GM21619 (cell line): Measurements from ENCODE around the gene SH3BGR.
A peak's percentile ranks its signal among the peaks of the same experiment; 100 is the strongest.
"Not testable (repeated sequence)": the region's sequence is repeated elsewhere in the genome, so short reads cannot be mapped to it uniquely, and the experiment has no call there.

Experiments used
- ATAC-seq: cut with Tn5 transposase; IDR thresholded peaks from one replicate; pipeline ENCODE4 v1.9.1; 2021; ENCODE audit not compliant: unreplicated experiment

Gene SH3BGR

DNA sequence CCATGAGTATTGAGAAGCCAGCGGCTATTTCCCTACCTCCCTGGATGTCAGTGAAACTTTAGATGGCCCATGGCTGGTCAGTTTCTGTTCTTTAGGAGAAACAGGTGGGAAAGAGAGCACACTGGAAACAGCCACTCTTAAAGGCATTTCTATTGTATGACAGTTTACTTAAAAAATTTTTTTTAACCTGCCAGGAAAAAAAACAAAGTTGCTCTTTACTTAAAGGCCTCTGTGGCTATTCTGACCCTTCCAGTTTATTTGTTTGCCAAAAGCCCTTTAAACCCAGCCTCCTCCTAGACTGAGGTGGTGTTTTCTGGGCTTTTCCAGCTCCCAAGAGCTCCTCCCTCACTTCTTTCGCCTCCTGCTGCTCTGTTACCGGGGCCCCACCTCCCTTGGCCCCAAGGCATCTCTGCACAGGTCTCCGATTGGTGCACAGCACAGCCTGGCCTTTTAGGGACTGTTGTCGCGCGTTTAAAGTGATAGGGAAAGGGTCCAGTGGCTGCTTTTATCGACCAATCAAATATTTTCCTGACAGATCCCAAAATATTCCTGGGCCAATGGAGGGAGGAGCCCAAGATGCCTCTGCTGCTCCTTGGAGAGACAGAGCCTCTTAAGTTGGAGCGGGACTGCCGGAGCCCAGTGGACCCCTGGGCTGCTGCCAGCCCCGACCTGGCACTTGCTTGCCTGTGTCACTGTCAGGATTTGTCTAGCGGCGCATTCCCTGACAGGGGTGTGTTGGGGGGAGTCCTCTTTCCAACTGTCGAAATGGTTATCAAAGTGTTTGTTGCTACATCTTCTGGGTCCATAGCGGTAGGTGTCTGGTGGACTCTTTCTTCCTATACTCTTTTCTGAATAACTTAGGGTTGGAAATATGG, at the start of gene SH3BGR:
SH3BGR (plus strand) TSS at position 639 of the 875 bp plus-strand sequence; CDS start at position 766, 127 bp downstream.
- ATAC-seq: no peak

DNA sequence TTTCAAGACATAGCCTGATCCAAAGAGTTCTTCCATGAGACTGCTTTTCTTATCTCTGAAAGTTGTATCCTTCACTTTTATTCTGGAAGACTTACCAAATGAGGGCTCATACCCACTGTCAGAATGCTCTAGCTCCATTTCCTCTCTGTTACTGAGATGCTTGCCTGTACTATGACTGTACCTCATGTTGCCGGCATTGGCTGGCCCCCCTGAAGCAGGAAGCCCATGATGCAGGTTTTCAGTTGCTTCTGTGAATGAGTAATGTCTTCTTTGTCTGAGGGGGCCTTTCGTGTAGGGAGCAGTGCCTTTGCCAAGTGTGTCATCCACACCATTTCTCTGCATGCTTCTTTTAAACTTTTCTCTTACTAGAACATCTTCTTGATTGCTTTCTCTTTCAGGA, 45.7 kb upstream of the SH3BGR start:
- no peak for ATAC-seq

DNA sequence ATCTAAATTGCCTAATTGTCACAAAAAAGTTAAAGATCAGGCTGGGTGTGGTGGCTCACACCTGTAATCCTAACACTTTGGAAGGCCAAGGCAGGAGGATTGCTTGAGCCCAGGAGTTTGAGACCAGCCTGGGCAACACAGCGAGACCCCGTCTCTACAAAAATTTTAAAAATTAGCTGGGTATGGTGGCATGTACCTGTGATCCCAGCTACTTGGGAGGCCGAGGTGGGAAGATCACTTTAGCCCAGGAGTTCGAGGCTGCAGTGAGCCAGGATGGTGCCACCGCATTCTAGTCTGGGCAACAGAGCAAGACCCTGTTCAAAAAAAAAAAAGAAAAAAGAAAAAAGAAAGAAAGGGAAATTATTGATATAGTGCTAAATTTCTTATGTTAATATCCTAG, 32.6 kb upstream of the SH3BGR start:
- ATAC-seq: not testable (repeated sequence)

DNA sequence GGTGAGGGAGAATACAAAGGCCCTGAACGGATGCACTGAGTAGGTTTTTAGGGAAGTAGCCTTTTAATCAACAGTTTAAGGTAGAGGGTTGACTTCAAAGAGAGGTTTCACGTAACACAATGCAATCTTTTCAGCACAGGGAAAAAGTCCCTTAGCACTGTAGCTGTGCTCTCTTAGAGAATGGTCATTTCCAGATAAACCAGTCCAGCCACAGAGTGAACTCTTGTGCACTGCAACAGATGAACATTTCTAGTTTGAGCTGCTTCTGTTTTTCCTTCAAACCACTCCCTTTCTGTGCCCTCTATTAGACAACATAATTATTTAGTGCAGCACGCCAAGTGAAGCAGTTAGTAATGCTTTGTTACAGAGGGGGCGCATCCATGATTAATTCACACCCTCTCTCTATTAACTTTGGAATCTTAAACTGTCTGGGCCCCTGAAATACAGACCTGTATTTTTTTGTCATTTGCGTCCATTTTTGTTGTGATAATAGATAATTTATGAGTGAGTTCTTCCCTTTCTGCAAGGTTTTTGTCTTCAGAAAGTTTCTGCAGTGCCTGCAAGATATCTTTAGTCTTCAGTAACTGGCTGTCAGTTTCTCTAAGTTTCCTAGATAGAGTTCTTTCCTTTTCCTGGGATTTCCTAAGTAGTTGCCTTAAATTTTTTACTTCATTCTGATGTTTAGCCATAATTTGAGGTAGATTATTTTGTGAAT, 29.1 kb upstream of the SH3BGR start:
- no peak for ATAC-seq

DNA sequence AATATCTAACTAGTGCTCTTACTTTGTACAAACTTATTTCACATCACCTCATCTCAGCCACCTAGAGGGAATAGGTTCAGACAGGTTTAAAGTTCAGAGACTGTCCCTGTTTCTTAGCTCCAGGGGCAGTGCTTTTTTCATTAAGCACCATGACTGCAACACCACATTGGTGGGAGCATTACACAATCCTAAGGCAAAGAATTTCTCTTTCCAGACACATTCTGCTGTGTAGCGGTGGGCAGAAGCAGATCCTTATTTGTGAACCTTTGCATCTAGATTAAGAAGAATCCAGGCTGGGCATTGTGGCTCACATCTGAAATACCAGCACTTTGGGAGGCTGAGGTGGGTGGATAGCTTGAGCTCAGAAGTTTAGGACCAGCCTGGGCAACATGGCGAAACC, 22.3 kb upstream of the SH3BGR start:
- ATAC-seq: no peak

DNA sequence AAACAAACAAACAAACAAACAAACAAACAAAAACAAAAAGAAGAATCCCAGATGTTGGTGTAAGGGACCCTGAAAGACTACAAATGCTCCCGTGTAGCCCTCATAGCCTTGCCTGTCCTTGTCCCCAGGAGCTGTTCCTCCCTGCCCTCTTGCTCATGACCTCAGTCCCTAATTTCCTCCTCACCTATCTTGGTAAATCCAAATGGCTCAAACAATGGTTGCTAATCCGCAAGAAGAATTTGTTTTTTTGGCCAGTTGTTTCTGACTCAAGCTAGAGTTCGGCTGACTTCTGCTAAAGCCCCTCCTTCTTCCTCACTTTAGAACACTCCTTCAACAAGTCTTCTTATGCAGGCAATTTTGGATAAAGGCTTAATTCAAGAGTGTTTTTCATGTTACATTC, 21.8 kb upstream of the SH3BGR start:
- ATAC-seq: no peak

DNA sequence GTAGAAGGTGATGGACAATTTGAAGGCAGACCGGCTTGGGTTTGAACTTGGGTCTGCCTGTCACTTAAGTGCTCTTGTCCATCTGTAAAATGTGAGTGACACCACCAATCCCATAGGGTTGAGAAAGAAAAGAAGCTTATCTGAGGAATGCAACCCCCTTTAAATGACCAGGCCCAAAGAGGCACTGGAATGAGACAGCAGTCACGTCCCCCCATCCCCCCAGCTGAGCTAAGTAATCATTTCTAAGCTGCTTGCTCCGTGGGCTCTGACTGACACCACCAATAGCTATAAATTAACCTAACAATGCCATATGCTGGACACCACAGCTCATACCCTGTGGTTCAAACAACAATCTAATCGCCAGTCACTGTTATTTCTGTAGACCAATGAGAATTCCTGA, 21.3 kb upstream of the SH3BGR start:
- ATAC-seq: no peak

DNA sequence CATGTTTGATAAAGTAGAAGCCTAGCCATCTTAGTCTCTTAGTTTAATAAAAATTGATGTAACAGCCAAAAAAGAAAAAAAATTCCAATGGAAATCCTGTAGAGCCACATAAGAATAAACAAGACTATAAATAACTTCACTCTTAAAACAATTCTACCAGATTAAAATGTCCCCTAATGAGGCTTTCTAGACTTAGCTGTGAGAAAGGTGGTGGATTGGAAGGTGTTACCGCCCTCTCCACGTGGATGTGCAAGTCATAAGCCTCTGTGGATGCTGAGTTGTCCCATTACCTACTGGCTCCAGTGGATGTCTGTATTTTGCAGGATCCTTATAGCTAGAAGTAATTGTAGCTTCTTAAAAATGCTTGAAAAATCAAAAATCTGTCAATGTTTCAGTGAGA, 20.8 kb upstream of the SH3BGR start:
- ATAC-seq: no peak

DNA sequence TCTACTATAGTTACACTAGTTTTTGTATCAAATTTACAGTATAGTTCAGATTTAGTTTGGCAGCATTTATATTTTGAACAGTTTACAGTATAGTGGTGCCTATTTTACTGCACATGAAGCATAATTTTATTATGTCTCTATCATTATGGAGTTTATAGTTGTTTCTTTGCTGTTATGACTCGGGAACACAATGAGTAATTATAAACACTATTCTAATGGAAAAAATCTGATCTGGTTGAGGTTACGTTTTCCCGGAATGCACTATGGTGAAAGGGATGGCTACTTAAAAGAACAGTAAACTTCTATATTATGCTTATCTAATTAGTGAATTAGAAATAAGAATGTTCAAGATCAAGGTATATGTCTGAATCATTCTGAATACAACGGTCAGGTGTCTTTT, 16.8 kb upstream of the SH3BGR start:
- ATAC-seq: no peak

DNA sequence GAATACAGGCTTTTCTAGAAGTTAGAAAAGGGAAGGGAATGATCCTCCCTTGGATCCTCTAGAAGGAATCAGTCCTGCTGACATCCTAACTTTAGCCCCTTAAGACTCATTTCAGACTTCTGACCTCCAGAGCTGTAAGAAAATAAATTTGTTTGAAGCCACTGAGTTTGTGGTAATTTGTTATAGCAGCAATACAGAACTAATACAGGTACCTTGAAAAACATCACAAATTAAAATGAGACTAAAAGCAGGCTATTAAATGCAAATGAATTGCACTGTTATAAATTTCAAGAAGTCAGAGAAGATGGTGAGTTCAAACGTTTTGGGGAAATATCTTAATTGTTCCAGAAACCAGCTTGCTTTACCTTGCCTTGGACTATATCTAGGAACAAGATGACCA, 12.5 kb upstream of the SH3BGR start:
- no peak for ATAC-seq

DNA sequence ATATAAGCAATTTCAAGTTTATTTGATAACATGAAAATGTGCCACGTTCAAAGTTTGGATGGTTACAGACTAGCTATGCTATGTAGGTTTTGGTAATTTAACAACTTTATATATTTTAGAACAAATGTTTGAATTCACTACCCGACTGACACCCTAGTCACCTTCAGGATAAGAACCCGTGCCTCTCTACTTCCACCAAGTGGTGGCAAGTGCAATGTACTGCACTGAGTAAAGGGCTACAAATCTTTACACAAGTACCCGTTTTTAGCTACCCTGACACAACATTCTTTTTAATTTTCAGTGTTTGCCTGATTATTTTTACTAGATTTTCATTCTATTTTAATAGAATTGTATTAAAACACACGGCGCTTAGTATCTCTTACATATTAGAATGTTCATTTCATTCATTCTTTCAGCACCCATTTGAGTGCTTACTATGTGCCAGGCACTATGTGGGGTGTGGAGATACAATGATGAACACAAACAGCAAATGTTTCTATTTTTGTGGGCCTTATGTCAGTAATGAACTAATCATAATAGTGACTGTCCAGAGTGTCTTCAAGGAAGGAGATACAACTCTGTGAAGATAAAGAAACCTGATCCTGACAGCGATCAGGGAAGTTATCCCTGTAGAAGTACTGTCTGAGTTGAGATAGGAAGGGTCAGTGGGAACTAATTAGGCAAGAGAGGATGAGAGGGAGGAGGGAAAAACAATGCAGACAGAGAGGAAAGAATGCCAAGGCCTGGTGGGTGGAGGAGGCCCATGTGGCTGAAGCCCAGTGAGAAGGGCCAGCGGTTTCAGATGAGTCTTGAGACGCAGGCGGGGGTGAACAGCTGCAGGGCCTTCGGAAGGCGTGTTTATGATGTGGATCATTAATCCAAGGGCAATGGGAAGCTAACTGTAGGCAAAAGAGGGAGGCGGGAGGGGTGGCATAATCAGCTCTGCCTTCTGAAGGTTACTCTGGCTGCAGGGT, 10.0 kb upstream of the SH3BGR start:
- ATAC-seq: no peak

DNA sequence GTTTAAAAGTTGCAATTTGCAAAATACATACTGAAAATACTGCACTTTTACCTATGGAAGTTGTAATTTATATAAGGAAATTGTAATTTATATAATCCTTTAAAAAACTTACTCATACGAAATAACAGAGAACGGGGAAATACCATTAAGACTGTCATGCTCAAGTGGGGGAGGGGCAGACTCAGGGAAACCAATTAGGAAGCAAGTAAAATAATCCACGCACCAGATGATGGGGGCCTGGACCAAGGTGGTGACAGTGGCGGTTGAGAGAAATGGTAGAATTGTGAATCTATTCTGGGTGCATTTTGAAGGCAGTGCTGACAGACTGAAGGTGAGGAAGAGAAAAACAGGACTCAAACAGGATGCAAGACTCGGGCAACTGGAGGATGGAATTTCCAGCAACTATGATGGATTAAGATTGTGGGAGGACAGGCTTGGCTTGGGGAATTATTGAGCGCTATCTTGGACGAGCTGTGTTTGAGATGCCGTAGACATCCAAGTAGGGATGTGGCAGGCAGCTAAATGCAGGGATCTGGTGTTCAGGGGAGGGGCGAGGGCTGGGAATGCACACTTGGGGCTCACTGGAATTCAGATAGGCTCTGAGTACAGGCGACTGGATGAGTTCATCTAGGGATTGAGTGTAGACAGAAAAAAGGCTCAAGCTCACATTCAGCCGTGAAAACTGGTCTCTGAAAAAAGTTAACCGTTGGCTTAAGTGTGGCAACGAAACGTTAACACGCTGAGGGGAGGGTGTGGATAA, 7.2 kb upstream of the SH3BGR start:
- peak; percentile 2 for ATAC-seq

DNA sequence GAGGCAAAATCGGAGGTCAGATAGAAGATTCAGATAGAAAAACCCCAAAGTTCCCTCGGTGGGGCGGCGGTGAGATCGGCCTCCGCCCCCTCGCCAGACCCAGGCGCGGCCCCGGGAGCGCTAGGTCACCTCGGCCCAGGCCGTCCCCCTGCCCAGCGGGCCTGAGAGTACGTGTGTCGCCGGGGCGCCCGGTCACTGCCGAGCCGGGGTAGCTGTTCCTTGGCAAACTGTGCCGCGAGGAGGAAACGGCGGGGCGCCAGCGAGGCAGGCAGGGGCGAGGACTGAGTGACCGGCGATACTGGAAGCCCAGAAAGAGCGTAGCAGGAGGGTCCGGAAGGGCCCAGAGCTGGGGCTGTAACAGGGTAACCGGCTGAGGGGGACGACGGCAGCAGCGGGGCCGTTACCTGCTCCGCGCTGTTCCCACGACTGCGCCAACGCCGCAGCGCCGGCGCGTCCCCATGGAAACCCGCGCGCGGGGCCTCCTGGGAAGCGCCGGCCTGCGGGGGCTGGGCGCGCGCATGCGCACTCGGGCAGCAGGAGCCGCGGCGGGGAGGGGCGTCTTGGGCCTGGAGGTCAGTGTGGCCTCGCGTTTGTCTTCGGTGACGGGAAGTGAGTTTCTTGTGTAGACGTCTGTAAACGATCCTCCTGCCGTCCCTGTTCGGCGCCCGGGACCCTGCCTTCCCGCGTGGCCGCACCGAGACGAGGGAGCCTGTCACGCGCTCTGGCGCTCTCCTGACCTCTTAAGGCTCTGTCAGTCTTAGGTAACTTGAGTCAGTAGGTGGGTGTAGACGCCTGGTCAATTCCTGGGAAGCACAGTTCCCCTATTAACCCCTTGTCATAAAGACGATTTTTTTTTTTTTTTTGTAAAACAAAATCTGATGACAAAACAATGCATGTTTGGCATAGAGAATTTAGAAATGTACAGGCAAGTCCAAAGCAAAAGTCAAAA, 6.2 kb upstream of the SH3BGR start, which contains the start of gene LCA5L:
LCA5L (minus strand) TSS at position 458 of the 949 bp plus-strand sequence. CDS start 17,285 bp downstream, outside the sequence.
- ATAC-seq: peak; percentile 84

DNA sequence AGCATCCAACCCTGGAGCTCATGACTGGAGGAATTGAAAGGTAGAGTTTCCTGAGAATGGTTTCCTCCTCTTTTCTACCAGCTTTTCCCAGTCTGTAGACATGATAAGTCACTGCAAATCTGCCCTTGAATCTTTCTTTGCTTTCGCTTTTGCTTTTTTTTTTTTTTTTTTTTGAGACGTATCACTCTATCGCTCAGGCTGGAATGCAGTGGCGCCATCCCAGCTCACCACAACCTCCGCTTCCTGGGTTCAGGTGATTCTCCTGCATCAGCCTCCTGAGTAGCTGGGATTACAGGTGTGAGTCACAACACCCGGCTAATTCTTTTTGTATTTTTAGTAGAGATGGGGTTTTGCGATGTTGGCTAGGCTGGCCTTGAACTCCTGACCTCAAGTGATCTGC, 4.5 kb upstream of the SH3BGR start:
- no peak for ATAC-seq

DNA sequence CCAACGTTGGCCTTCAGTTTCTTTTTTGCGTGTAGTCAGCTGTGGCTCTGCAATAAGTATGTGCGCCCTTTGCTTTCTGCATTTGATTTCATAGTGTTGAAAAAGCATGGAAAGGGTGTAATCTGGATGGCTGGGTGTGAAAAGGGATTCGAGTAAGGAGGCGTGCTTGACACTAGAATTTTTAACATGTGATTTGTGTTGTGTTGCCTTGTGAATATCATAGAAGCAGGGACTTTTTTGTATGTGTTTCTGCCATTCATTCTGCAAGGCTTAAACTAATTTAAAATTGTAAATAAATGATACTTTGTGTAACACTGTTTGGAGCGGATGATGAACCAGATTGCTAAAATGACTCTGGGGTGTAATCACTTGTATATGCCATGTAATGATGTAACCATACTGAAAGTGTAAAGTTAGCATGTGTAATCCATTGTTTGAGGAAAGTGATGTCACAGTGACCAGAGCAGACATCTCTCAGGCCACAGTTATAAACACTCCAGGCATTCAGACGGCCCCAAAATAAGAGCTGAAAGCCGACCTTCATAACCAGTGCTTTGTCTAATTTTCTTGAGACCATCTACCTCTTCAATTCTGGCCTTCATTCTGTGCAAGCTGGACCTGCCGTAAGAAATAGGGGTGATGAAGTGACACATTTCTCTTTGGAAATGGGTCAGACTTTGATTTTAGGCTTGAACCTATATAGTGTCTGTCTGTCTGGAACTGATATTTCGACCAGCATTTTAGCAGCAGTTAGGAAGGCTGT, 618 bp downstream of the SH3BGR start:
- no peak for ATAC-seq

DNA sequence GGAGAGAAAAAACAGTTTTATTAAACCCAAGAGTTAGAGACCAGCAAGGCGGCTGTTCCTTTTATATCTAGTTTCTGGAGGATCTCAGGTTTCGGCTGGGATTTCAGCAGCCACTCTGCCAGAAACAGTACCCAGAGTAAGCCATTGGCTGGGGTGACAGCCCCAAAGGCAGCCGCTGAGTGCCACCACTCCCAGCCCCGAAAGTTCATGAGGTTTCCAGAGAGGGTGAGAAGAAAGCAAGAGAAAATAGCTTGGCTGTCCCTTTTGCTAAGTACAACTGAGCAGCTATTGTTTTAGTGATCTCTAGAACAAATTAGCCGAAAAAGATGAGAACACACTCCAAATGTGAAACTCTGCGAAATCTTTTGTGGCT, 1.2 kb downstream of the SH3BGR start:
- ATAC-seq: no peak

DNA sequence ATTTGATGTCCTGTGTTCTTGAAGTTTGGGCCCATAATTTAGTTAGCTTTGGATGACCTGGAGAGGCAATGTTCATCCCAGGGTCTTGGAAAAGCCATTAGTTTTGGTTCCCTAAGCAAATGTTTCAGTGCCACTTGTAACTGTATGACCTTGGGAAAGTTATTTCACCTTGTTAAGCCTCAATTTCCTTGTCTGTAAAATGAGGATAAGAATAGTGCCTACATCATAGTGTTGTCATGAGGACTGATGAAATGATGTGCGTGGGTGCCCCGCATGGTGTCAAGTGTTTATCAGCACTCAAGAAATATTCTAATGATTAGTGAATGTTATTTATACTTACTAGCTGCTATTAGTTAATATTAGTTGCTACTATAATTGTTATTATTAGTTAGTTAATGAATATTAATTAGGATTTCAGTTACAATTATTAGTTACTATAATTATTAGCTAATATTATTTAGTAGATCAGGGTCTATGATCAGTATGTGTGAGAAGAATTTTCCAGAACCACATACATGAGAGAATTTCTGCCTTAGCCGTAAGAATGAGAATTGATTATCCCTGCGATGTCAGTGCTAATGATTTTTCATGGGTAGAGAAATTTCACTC, 1.9 kb downstream of the SH3BGR start:
- ATAC-seq: no peak
